CD4-positive, alpha-beta T cell treated with Interleukin-4 for 4 hours (primary cell): ENCODE measurements around the gene TRAPPC3.
A peak's percentile ranks its signal among the peaks of the same experiment; 100 is the strongest.

Experiments used
- DNase-seq: peaks from one replicate; pipeline ENCODE4 v3.0.0-alpha.2; 2020

Gene TRAPPC3

DNA sequence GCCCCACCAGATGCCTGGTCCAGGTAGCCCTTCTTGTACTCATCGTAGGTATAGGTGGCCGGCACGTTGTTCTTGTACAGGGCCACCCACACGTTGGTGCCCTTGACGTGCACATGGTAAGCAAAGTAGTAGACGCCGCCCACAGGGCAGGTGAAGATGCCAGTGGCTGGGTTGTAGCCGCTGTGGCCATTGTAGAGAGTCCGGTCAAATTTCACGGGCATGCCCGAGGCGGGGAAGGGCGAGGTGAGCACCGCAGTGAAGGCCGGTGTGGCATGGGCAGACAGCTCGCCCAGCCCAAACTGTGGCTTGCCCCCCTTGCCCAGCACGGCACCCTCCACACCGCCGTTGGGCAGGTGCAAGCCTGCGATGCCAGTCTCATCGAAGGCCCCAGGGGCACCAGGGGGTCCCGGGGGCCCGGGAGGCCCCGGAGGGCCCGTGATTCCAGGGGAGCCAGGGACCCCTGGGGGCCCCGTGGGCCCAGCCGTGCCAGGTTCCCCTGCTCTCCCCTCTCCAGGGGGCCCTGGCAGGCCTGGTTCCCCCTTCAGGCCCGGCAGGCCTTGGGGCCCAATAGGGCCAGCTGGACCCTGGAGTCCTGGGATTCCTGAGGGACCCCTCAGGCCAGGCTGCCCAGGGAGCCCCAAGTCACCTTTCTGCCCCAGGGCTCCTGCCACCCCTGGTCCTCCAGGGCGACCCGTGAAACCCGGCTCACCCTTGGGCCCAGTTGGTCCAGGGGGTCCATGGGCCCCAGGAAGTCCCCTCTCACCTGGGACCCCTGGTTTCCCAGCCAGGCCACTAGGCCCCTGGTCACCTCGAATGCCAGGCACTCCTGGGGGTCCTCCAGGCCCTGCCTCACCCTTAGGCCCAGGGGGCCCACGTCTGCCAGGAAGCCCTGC lies 51.3 kb downstream of the TRAPPC3 start:
- no peak for DNase-seq

DNA sequence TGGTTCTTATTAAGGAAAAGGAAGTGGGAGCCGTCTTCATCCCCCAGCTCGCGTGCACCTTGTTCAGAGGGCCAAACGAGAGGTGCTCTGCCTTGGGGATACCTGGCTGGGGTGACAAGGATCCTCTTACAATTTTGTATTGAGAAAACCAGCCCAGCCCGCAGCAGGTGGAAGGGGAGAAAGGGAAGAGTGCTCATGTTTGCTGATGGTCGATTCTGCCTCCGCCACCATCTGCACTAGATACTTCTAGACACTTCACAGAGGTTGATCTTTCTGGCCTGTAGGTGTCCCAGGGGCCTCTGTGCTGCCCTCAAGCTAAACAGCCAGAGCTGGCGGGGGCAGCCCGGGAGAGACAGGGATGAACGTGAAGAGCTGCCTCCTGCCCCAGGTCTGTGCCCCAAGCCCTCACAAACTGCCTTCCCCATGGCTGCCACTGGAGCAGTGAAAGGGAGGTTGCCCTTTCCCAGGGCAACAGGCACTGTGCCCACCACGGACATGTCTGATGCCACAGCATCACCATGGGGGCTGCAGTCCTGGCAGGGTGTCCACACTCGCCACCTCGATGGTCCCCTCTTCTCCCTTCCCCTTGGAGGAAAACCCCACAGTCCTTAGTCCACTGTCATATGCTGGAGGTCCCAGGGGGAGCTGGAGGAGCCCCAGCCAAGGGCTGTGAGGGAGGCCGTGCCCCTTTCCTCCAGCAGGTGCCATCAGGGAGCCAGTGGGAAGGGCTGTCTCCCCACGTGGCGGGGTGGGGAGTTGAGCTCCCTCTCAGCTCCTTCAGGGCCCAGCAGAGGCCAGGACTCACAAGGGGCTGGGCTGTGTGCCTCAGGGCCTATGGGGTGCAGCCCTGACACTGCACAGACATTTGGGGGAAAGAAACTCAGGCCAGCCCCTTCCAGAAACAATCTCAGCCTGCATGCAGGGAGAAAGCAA lies 52.5 kb downstream of the TRAPPC3 start:
- no peak for DNase-seq

DNA sequence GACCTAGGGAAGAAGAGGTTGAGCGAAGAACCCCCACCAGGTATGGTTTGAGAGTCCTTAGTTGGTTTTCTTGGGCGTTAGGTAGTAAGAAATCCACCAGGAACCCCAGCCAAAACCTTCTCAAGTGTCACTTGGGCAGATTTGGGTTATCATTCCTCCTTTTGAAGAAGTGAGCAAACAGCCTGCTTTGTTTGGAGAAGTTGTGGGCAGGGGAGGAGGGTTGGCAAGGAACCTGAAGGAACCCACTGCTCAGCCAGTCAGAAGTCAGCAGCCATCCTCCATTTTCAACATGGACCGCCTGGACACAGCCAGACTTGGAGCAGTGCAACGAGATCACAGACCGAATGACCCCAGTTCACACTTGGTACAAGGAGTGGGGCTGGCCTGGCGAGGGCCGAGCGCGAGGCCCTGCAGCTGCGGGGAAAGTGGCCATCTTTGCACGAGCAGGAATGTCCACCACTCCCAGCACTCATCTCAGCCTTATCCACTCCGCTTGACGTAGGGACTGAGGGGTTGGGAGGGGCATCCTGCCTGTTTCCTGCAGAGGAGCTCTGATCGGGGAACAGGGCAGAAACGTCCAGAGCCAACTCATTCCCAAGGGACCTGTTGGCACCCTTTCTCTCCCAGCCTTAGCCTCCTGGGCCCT lies 53.4 kb downstream of the TRAPPC3 start:
- DNase-seq: no peak

- no peak for DNase-seq
These were observed 54.6 kb downstream of the TRAPPC3 start for GRCh38 chr1:36094621-36095061.

GRCh38 chr1:36093929-36094328 lies 55.4 kb downstream of the TRAPPC3 start:
- no peak for DNase-seq

GRCh38 chr1:36093226-36093625 lies 56.1 kb downstream of the TRAPPC3 start:
- DNase-seq: no peak

DNA sequence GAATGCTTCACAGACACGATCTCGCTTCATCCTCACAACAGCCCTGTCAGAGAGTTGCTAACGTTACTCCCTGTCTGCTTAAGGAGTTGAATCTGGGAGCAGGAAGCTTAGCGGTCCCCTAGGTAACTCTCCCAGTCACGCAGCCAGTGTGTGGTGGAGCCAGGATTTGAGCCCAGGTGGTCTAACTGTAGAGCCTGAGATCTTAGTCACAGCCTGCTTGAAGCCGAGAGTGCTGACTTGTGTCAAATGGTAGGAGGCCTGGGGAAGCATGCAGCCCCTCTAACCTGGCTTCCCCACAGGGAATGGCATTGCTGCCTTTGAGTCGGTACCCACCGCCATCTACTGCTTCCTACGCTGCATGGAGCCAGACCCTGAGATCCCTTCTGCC lies 56.5 kb downstream of the TRAPPC3 start:
- no peak for DNase-seq

DNA sequence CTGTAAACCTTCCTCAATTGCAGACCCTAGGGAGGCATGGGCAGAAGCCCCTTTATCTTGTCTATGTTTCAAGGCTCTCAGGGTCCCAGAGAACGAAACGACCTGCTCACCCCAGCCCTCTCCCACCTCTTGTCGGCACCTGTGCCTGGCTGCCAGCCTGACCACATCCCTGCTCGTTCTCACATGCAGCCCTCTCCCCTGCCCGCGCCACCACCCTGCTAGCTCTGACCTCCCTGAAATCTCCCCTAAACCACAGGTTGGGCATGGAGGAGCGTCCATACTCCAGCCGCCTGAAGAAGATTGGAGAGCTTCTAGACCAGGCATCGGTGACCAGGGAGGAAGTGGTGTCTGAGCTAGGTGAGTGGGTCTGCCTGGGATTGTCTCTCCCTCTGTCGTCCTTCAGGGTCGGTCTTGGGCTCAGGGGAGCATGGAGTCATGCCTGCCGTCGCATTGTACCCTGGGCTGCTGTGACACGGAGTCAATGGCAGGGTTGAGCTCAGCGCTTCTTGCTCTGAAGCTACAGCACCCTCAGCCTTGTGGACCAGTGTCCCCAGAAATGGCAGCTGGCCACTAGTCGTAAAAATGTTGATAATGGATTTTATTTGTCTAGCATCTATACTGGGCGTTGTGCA lies 57.0 kb downstream of the TRAPPC3 start:
- DNase-seq: no peak

DNA sequence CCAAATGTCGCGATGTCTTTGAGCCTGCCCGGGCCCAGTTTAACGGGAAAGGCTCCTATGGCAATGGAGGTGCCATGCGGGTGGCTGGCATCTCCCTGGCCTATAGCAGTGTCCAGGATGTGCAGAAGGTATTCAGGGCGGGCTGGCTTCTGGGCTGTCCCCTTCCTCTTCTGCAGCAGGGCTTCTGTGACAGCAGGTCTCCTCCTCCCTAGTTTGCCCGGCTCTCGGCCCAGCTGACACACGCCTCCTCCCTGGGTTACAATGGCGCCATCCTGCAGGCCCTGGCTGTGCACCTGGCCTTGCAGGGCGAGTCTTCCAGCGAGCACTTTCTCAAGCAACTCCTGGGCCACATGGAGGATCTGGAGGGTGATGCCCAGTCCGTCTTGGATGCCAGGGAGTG lies 57.6 kb downstream of the TRAPPC3 start:
- DNase-seq: no peak

- no peak for DNase-seq
These were observed 58.1 kb downstream of the TRAPPC3 start for GRCh38 chr1:36091141-36091540.

DNA sequence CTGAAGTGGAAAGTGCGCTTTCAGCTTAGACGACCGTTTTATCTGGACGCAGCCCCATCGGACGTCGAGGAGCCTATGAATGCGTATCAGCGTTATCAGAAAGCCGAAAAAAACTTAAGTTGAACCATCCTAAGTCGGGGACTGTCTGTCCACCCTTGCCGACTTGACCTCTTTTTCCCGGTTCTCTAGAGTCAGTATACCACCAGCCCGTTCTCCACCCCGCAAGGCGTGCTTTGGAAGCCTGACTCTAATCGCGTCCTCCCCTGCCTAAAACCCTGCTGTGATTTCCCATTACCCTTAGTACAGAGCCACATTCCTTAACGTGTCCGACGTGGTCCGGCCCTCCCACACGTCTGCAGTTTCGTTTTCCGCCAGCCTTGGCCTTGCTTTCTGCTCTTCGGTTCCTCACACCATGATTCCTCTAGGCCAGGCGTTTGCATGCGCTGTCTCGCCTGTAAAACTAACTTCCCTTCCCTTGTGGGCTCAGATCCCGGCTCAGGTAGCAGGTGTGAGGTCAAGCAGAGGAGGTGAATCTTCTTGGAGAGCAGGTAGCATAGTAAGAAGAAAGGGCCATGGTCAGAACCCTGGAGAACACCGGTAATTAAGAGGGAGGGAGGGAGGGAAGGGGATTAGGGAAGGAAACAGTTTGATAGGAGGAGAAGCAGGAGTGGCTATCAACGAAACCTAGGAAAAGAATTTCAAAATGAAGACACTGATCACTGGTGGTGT lies 59.7 kb downstream of the TRAPPC3 start:
- DNase-seq: no peak

DNA sequence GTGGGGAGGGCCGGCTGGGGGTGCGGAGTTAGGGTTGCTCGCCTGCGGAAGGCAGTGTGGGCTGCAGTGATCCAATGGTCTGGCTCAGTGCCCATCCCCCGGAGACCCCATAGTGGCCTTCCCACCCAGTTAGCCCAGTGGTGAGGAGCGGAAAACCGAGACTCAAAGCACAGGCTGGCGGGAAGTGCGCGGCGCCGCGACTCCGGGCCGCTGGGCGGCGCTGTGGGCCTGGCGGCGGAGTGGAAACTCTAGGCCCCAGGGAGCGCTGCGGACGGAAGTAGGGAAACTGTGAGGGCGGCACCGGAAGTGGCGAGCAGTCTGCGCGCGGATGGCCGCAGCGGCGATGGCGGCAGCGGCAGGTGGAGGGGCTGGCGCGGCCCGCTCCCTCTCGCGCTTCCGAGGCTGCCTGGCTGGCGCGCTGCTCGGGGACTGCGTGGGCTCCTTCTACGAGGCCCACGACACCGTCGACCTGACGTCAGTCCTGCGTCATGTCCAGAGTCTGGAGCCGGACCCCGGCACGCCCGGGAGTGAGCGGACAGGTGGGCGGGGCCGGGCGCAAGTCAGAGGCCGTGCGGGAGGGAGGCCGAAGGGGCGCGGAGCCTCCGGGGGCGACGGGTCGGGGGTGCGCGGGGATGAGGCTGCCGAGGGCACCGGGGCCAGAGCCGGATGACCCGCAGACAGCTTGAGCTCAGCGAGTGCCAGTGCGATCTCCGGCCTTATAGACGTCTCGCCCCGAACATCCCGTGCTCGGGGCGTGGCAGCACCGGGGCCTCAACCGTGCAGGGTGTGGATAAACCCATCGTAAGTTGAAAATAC lies 60.5 kb downstream of the TRAPPC3 start, which contains the start of gene ADPRS:
TSS of gene ADPRS (plus strand) at position 316 of the 816 bp plus-strand sequence. CDS start at position 329, 13 bp downstream.
- peak; percentile 89 for DNase-seq

- no peak for DNase-seq
These were observed 61.1 kb downstream of the TRAPPC3 start for GRCh38 chr1:36088265-36088576.

DNA sequence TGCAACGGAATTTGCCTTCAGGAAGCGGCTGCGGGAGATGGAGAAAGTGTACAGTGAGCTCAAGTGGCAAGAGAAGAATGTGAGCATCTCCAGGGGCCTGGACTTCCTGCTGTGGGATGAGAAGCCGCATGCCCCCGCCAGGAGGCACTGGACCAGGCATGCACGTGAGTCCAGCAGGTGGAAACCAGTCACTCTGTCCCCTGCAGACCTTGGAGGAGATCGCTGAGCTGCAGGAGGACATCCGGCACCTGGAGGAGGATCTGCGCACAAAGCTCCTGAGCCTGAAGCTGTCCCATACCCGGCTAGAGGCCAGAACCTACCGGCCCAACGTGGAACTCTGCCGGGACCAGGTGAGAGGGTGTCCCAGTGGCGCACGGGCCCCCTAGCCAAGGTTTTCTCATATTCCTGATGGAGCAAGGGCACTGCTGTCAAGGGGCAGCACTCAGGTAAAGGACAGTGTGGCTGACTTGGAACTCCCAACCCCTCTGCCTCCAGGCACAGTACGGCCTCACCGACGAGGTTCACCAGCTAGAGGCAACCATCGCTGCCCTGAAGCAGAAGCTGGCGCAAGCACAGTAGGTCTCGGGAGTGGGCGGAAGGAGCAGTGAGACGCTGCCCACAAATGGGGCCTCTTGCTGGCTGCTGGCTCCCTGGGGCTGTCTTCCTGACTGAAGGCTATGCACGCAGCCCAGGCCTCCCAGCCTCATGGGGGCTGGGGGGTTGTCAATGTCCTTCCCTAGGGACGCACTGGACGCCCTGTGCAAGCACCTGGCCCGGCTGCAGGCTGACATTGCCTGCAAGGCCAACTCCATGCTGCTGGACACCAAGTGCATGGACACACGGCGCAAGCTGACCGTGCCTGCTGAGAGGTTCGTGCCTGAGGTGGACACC lies 61.8 kb downstream of the TRAPPC3 start:
- no peak for DNase-seq
